Suprapubic skin (tissue), 4 donors: Measurements from ENCODE around the gene VKORC1L1.

Source experiments
- CTCF ChIP-seq, 2 donors: fragments of 200-600 bp in 1 of 2; fragments of 450-650 bp in 1 of 2; sonication (generic) in 1 of 2; IDR thresholded peaks; one replicate each; pipeline ENCODE4 v1.5.1; 2016 to 2019; ENCODE audit warnings: antibody characterized with exemption in 2 of 2, mild to moderate bottlenecking in 1 of 2, moderate library complexity in 1 of 2
- POLR2A ChIP-seq, 2 donors: fragments of 450-650 bp; IDR thresholded peaks; one replicate each; pipeline ENCODE4 v1.6.1; 2017; ENCODE audit warnings: antibody characterized with exemption in 2 of 2, mild to moderate bottlenecking in 2 of 2, moderate library complexity in 2 of 2
- POLR2AphosphoS5 ChIP-seq, 3 donors: sonication (generic); formaldehyde crosslinking; IDR thresholded peaks; one replicate each; pipeline ENCODE4 v1.6.1; 2017; ENCODE audit warnings: antibody characterized with exemption in 3 of 3

- TF ChIP-seq CTCF (IDR thresholded peaks at IDR 0.05) (no peak), POLR2A (IDR thresholded peaks at IDR 0.05) (no peak), POLR2AphosphoS5 (IDR thresholded peaks at IDR 0.05) (no peak)
These were observed 26.8 kb upstream of the VKORC1L1 start for GRCh38 chr7:65846008-65846570.
